Fibroblast of skin of right biceps (primary cell): ENCODE data around the gene WASF3.
"Not testable (repeated sequence)": the region's sequence is repeated elsewhere in the genome, so short reads cannot be mapped to it uniquely, and the experiment has no call there.

Source experiments
- DNase-seq: peaks from one replicate; pipeline ENCODE4 v3.0.0-alpha.2; 2013

WASF3 gene

DNA sequence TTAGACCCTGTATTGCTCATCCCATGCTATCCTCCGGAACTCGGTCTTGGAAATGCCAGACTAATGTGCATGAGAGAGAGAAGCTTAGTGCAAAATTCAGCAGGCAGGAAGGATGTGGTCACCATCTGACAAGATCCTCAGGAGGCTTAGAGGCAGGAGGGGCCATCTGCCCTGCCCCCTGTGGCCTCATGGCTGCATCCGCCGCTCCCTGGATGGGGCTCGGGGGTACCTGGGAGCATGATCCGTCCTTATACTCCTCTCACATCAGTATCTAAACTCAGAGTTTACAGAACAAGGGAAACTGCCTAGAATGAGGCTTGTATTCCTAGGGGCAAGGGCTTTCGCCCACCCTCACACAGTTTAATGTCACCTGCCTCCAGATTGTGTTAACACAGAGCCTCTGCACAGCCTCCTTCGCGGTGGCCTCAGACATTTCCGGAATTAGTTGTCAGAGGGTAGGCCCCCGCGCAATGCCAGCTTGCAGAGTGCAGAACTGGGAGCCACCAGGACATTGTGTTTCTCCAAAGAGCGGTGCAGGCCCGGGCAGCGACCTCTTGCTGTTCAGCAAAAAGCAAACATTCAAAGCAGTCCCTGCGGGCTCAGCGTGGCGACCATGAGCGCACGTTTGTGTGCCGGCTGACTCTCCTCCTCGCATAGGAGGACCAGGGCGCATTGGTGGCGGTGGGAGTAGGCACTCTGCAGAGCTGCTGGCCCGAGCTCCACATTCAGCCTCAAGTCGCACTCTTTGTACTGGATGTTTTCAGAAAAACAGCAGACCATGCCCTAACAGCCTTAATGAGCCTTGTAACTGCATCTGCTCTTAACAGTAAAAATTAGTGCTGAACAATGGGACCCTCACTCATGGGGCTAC, 164.0 kb downstream of the WASF3 start:
- no peak for DNase-seq

DNA sequence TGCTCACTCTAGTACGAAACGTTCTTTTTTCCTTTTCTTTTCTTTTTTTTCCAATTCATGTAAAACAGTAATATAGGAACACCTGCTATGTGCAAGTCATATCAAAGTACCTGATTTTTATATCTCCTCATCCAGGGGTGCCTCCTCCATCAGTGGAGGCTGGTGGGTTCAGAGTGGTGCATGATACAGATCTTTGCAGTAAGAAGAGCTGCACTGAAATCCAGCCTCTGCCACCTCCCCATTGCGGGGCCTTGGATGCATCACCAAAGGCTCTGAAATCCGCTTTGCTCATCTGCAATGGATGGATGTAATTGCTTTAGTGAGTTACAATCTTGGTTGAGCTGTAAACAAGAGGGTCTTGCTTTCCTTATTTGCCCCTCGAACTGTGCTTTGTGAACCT, 164.8 kb downstream of the WASF3 start:
- DNase-seq: no peak

DNA sequence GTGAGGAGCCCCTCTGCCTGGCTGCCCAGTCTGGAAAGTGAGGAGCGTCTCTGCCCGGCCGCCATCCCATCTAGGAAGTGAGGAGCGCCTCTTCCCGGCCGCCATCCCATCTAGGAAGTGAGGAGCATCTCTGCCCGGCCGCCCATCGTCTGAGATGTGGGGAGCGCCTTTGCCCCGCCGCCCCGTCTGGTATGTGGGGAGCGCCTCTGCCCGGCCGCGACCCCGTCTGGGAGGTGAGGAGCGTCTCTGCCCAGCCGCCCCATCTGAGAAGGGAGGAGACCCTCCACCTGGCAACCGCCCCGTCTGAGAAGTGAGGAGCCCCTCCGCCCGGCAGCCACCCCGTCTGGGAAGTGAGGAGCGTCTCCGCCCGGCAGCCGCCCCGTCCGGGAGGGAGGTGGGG, 166.1 kb downstream of the WASF3 start:
- not testable (repeated sequence) for DNase-seq

DNA sequence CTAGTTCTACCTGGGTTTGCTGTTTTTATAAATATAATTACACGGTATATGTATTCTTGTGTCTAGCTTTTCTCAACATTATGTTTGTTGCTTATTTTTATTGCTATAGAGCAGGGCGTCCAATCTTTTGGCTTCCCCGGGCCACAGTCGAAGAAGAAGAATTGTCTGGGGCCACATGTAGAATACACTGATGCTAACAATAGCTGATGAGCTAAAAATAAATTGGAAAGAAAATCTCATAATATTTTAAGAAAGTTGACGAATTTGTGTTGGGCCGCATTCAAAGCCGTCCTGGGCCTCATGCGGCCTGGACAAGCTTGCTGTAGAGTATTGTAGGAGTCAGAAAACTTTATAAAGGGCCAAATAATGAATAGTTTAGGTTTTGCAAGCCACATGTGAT, 169.2 kb downstream of the WASF3 start:
- no peak for DNase-seq

DNA sequence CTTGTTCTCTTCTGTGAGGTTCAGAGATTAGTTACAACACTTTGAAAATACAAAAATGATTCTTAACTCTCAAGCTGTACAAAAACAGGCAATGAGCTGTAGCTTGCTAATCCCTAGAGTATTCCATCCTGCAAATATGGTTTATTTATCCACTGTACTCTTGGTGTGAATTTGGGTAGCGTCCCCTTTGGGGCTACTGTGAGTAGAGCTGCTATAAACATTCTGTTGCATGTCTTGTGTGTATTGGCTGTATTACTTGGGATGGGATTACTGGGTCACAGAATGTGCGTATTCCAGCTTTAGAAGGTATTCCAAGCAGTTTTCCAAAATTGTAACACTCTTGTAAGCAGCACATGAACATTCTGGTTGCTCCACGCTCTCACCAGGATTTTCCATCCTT, 169.6 kb downstream of the WASF3 start:
- DNase-seq: no peak

DNA sequence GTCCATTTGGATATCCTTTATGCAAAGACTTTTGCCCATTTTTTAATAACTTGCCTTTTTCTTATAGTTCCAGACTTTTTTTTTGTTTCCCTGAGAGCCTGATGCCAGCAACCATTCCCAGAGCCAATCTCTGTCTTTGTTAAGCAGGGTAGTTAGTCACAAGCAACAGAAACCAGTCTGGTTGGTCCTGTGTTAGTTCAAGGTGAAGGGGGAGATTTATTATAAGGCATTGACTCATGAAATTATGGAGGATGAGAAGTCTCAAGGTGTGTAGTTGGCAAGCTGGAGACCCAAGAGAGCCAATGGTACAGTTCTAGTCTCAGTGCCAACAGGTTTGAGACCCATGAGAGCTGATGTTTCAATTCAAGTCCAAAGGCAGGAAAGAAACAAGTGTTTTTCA, 170.2 kb downstream of the WASF3 start:
- no peak for DNase-seq

DNA sequence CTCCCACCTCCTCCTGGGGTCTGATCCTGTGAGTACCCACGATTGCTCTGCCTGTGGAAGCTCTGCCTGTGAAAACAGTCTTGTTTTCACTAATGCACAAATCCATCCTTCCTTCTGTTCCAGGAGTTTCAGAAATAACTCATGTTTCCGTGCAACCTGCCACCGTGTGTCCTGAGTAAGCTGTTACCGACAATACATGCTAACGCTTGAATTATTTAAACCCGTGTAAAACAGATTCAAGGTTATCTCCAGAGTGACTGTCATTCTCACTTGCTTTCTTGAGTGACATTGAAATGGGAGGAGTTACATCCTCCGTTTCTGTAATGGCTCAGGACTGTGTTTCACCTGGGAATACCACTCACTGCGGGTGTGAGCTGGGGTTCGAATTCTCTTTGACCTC, 178.2 kb downstream of the WASF3 start:
- no peak for DNase-seq
